HG02642 (cell line): Measurements from ENCODE around the gene MFAP3.
"Not testable (repeated sequence)": the region's sequence is repeated elsewhere in the genome, so short reads cannot be mapped to it uniquely, and the experiment has no call there.

ENCODE experiments used
- ATAC-seq: cut with Tn5 transposase; IDR thresholded peaks from one replicate; pipeline ENCODE4 v1.9.1; 2021; ENCODE audit warnings: mild to moderate bottlenecking; ENCODE audit not compliant: unreplicated experiment, poor library complexity

MFAP3 gene

GRCh38 chr5:154047324-154047723 lies 8.6 kb downstream of the MFAP3 start:
- ATAC-seq = no peak

GRCh38 chr5:154049636-154050035 lies 10.9 kb downstream of the MFAP3 start:
- ATAC-seq = no peak

- no peak for ATAC-seq
Observed at GRCh38 chr5:154053468-154053867, 14.7 kb downstream of the MFAP3 start.

GRCh38 chr5:154055201-154055600 lies 16.4 kb downstream of the MFAP3 start:
- ATAC-seq = no peak

- ATAC-seq = peak; percentile 57
Observed at GRCh38 chr5:154058055-154059038, 19.6 kb downstream of the MFAP3 start.

DNA sequence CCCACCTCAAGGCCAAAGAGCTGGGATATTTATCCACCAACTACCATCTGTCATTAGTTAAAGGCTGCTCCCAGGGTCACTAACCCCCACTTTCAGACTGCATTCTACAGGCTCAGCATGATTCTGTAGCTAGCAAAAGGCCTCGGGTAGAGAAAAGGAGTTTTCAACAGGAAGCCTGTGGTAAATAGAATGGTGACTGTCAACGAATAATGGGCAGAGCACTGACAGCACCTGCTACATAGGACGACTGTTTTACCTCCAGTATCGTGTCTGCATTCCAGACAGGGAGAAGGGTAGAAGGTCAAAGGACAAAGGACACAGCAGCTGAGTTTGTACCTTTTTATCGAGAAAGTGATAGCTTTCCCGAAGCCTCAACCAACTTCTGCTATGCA lies 20.3 kb downstream of the MFAP3 start:
- no peak for ATAC-seq

DNA sequence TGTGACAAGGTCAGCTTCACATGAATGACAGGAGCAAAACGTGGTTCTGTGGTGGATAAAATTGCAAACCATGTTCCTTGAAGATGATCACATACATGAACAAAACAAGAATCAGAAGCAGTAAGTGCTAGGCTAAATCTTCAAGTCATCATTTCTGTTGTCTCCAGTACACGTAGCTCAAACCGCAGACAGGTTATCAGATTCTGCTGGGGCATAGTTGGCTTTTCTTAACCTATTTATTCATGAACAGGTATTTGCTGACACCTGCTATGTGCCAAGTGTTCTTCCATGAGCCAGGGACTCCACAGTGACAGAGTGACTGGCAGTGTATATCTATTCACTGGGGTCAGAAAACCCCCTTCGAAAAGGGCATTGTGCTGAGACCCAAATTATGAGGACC lies 20.8 kb downstream of the MFAP3 start:
- no peak for ATAC-seq

DNA sequence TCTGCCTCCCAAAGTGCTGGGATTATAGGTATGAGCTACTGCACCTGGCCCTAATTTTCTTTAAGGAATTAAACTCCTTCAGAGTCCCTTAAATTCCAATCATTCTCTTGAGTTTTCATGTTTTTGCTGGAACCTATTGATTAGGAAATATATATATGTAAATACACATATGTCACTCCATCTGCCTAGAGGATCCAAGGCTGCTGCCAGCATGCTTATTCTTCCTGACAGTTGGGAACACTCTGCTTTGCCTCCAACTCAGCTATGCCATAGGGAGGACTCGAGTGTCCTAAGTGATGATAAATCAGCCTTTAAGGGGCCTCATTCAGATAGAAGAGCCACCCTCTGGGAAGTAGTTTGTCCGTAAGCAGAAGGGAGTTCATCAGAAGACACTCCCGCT lies 21.8 kb downstream of the MFAP3 start:
- ATAC-seq = no peak

GRCh38 chr5:154063372-154063771 lies 24.6 kb downstream of the MFAP3 start:
- no peak for ATAC-seq

DNA sequence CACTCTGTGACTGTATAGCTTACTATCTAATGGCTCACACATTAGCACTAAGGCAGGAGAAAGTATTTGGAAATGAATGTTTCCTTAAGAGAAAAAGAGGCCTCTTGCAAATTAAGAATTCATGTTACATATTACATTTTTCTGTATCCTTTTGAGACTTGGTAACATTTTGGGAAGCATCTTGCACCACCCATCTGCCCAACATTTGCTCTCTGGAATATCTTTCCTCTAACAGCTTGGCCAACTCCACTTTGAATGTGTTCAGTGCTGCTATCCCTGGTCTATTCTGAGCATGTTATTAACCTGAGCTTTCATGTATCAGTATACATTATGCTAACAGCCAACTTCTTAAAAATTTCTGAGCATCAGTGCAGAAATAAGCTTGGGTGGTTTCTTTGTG lies 27.2 kb downstream of the MFAP3 start:
- no peak for ATAC-seq

- not testable (repeated sequence) for ATAC-seq
Observed at GRCh38 chr5:154069854-154070253, 31.1 kb downstream of the MFAP3 start.

DNA sequence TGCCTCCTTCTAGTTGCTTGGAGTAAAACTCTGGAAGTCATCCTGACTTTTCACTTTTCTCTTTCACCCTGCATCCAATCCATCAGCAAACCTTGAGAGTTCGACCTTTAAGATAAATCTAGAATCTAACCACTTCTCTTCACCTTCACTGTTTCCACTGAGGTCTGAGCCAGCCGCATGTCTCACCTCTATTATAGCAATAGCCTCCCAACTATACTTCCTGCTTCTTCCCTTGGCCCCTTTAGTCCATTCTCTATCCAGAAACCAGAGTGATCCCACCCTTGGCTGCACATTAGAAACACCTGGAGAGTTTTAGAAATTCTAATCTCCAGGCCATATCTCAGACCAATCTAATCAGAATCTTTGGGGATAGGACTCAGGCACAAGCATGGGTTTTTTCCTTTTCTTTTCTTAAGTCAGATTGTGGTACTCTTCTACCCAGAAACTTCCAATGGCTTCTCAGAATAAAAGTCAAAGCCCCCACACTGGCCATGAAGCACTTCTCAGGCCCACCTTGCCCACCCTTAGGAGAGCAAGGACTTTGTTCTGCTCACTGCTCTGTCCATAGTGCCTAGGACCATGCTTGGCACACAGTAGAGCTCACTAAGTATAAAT lies 33.1 kb downstream of the MFAP3 start:
- no peak for ATAC-seq

DNA sequence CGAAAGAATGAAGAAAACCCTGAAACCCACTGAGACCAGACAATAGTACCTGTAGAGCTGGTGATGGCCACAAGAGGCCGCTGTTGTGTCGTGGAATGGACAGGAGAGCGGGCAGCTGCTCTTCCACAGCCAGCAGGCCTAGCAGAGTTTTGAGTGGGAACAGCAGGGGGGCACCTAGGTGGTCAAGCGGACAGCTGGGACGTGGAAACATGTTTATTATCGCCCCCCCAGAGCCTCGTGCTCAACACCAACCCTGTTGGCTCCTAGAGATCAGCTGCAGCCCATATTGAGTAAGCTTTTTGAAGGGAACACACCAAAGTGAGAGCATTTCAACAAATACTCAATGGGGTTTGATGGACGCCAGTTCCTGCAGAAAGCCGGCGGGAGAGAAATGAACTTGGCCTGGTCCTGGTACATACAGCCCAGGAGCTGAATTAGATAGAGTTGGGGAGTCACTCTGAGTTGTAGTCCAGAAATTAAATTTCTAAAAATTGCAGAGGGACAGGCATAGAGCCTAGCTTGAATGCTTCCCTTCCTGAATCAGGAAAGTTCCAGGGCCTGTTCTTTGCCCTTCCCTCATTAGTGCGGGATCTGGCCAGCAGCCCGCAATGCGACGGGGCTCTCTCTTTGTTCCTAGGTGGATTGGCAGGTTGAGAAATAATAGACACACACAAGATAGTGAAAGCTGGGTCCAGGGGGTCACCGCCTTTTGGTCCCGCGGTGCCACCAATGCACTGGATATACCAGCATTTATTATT lies 33.8 kb downstream of the MFAP3 start:
- ATAC-seq = peak; percentile 98

- no peak for ATAC-seq
Observed at GRCh38 chr5:154076240-154076922, 37.6 kb downstream of the MFAP3 start.

DNA sequence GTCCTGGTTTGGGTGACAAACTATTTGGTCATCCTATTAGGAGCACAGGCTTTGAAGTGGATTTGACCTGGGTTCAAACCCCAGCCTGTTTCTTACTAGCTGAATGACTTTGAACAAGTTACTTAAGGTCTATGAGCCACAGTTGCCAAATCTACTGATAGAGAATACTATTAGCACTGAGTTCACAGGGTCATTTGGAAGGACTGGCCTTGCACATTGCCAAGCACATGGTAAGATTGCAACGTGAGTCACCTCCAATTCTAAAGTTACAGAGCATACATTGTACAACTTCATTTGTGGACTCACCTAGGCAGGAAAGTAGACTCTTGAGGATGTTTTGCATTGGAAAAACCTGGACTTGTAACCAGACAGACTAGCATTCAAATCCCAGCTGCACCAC lies 38.9 kb downstream of the MFAP3 start:
- ATAC-seq = no peak

DNA sequence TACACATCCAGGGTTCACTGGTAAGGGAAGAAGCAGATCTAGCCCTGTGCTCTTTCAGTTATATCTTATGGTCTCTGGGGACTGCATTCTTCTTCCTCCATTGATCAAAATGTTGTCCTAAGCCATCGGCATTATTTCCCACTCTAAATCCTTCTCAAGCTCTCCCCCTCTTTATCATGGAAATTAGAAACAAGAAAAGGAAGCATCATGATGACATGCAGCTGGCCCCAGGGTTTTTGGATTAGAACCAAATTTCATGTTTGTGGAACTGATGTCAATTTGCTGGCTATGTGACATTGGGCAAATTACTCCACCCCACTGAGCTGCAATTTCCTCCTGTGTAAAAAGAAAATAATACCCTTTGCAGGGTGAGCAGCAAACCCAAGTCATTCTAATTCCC lies 39.5 kb downstream of the MFAP3 start:
- ATAC-seq = no peak

GRCh38 chr5:154081246-154081645 lies 42.5 kb downstream of the MFAP3 start:
- no peak for ATAC-seq

DNA sequence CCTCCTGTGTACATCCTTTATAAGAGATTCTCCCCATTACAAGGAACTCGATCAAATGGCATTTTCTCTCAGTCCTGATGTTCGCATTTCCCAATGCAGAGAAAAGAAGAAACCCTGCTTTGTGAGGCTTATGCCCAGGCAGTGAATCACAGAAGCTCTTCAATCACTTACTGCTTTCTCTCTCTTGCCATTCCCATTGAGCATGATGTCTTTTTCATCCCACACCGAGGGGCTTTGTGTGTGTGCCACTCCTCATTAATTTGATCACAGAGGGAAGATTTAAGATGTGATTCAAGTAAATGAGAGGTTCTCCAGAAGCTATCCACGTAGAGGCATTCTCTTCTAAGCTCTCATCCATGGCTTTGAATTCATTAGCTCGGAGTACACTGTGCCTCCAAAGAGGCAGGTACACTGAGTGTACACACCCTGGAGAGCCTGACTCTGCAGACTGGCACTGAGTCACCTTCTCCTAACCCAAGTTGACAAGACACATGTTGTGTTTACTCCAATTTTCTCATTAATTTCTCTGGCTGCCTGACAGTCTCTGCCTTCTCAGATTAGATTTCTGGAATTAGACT lies 45.4 kb downstream of the MFAP3 start:
- ATAC-seq = no peak

- no peak for ATAC-seq
Observed at GRCh38 chr5:154086146-154086545, 47.4 kb downstream of the MFAP3 start.

DNA sequence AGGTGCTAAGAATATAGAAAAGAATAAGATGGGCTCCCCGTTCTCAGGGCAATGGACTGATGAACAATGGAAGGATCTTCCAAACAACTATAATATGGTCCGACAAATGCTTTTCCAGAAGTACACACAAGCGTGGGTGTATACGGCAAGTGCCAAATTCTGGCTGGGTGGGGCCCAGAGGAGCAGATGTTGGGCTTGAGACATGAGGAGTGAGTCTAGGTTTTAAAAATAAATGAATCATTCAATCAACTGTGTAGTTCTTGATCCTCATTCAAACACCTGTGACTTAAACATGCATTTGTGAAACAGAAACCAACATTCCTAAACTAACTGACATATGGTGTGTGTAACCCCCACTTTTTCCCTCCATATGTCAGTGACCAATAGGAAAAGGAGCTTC lies 47.9 kb downstream of the MFAP3 start:
- ATAC-seq = no peak
